ENCODE results near the gene KIF20B. TPM values are rescaled to one million over a fixed set of nuclear protein-coding genes. Genes with fewer than 3 reads are reported as not detected.
"Not testable (repeated sequence)": the region's sequence is repeated elsewhere in the genome, so short reads cannot be mapped to it uniquely, and the experiment has no call there.

KIF20B gene
- total and polyA plus RNA-seq, 12 donors: 0.54 to 8.2 (median 2.7) TPM

- no peak overlapping the region for H3K4me3 ChIP-seq
- H3K4me1 ChIP-seq (replicated peaks in 1 of 2): no peaks in the 10 kb centered on the region
- H3K27me3 ChIP-seq: no peaks in the 10 kb centered on the region
- no peak for DNase-seq
- no peaks in the 10 kb centered on the region for H3K36me3 ChIP-seq (replicated peaks in 1 of 2)
- 84 to 92% (median 87%) methylated on average over 5 of the region's 5 CpGs for WGBS, 4 donors
- no peak overlapping the region for H3K27ac ChIP-seq
- TF ChIP-seq POLR2A (IDR thresholded peaks at IDR 0.05) (no peak), CTCF (IDR thresholded peaks at IDR 0.05) (no peak)
- intact Hi-C loops (cut with DNase I): no loop called here
- H3K9me3 ChIP-seq (replicated peaks in 1 of 3): no peaks in the 10 kb centered on the region
Observed at GRCh38 chr10:89815049-89815853, 113.9 kb downstream of the KIF20B start.

DNA sequence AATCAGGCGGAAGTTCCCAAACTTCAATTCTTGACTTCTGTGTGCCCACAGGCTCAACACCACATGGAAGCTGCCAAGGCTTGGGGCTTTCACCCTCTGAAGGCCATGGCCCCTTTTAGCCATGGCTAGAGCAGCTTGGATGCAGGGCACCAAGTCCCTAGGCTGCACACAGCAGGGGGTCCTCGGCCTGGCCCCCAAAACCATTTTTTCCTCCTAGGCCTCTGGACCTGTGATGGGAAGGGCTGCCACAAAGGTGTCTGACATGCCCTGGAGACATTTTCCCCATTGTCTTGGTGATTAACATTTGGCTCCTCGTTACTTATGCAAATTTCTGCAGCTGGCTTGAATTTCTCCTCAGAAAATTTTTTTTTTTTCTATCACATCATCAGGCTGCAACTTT lies 117.6 kb downstream of the KIF20B start:
- H3K4me1 ChIP-seq (replicated peaks in 1 of 2); H3K9me3 ChIP-seq (replicated peaks in 1 of 3); DNase-seq; intact Hi-C loops (cut with DNase I); H3K27me3 ChIP-seq; H3K4me3 ChIP-seq; H3K27ac ChIP-seq; H3K36me3 ChIP-seq (replicated peaks in 1 of 2): not testable (repeated sequence)
- WGBS, 4 donors: 40 to 82% (median 72%) methylated on average over 2 to 3 of the region's 3 CpGs

Other genes with a start within 250 kb of the KIF20B start
- 1 to 10 TPM in 1 of 9 donors, under 1 TPM in 7, not detected in 1; 0.25 to 1.3 (median 0.51) TPM for gene SLC16A12, start 166.0 kb upstream of the KIF20B start, total RNA-seq
- gene SLC16A12, start 166.0 kb upstream of the KIF20B start, polyA plus RNA-seq: 1 to 10 TPM in 1 of 3 donors, under 1 TPM in 2; 0.44 to 2.4 (median 0.88) TPM
- gene PANK1, start 56.3 kb upstream of the KIF20B start, total RNA-seq: 10 to 100 TPM in 3 of 9 donors, 1 to 10 TPM in 6; 4.6 to 21.3 (median 8.5) TPM
- 10 to 100 TPM in 1 of 3 donors, 1 to 10 TPM in 2; 1.1 to 12.8 (median 2.1) TPM for gene PANK1, start 56.3 kb upstream of the KIF20B start, polyA plus RNA-seq

Data from adrenal gland (tissue), 12 donors.